Adrenal gland (tissue), 5 donors: ENCODE measurements around the gene IZUMO1R.

Experiments used
- POLR2A ChIP-seq, 2 donors: fragments of 450-650 bp; IDR thresholded peaks; one replicate each; pipeline ENCODE4 v1.6.1; 2017; ENCODE audit warnings: antibody characterized with exemption in 2 of 2, mild to moderate bottlenecking in 2 of 2, moderate library complexity in 1 of 2
- TF ChIP-seq, protein P1 (sequence below), 6 experiments: fragments of 450-650 bp in 4 of 6; fragments of 200-600 bp in 2 of 6; sonication (generic) in 1 of 6; IDR thresholded peaks; 1 replicate in 5 of 6; 2 replicates in 1 of 6; pipeline versions ENCODE4 v1.5.1 to v1.8.0; 2016 to 2021; ENCODE audit warnings: antibody characterized with exemption in 6 of 6, mild to moderate bottlenecking in 2 of 6, moderate library complexity in 1 of 6
- donor health status: DM: no; HTN: no; CAD: no.

- TF ChIP-seq, protein P1, sequence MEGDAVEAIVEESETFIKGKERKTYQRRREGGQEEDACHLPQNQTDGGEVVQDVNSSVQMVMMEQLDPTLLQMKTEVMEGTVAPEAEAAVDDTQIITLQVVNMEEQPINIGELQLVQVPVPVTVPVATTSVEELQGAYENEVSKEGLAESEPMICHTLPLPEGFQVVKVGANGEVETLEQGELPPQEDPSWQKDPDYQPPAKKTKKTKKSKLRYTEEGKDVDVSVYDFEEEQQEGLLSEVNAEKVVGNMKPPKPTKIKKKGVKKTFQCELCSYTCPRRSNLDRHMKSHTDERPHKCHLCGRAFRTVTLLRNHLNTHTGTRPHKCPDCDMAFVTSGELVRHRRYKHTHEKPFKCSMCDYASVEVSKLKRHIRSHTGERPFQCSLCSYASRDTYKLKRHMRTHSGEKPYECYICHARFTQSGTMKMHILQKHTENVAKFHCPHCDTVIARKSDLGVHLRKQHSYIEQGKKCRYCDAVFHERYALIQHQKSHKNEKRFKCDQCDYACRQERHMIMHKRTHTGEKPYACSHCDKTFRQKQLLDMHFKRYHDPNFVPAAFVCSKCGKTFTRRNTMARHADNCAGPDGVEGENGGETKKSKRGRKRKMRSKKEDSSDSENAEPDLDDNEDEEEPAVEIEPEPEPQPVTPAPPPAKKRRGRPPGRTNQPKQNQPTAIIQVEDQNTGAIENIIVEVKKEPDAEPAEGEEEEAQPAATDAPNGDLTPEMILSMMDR (IDR thresholded peaks at IDR 0.05) = no peak
- TF ChIP-seq POLR2A (IDR thresholded peaks at IDR 0.05) = no peak
Measured at GRCh38 chr11:94307101-94307791, 2.9 kb downstream of the IZUMO1R start.
